ENCODE results near the gene KDELR1.

The KDELR1 gene

DNA sequence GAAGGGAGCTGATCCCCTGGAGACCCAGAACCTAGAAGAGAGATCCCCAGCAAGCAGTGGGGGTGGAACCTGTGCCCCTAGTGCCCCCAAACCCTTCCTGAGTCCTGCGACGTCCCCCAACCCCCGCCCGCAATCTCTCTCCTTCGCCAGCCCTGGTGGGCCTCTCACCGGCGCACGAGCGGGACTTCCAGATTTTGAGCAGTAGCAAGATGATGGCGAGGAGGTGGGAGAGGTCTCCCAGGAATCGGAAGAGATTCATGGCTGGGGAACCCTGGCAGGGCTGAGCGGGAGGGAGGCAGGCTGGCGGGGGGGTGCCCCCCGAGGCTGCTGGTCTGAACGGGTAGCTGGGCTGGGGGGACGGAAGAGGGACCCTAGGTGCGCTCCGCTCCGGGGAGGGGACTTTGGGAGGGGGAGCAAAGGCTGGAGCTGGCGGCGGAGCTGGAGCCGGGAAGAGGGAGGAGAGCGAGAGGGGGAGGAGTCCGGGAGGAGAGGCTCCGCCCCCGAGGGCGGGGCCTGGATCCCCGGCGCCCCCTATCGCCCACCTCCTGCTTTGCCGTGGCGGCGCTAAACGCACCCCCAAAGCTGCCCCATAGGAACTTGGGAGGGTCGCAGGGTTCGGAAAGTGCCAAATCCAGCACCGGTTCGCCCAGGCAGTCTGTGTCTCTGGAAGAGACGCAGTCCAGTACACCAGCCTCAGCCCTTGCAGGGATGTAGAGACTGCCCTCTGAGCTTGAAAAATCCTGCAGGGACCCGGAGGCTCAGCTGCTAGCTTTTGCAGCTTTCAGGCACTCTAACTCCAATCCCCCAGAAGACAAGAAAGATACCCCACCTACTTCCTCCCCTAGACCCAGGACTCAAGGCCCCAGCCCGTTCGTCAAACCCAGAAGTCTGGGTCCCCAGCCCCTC is at the start of gene KDELR1:
KDELR1 (minus strand) TSS at position 452 of the 906 bp plus-strand sequence; CDS start at position 259, 193 bp downstream.
- DNase-seq = peak; percentile 71 to 77

GRCh38 chr19:48436586-48436985 is 45.2 kb upstream of the KDELR1 start:
- no peak for DNase-seq

DNA sequence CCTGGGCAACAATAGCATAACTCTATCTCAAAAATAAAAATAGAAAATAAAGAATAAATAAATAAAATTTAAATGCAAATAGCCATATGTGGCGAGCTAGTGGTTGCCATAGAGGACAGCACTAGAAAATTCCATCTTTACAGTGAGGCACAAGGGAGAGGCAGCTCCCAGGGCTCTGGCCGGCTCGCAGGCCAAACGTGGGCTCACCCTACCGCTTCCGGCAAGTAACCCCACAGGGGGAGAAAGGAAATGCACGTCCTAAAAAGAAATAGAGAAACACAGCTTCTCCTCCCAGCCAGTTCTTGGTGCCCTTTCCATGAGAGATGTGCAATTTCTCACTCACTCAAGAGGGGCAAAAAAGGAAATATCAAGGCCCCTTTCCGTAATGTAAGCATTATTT is 42.0 kb upstream of the KDELR1 start:
- DNase-seq = no peak

DNA sequence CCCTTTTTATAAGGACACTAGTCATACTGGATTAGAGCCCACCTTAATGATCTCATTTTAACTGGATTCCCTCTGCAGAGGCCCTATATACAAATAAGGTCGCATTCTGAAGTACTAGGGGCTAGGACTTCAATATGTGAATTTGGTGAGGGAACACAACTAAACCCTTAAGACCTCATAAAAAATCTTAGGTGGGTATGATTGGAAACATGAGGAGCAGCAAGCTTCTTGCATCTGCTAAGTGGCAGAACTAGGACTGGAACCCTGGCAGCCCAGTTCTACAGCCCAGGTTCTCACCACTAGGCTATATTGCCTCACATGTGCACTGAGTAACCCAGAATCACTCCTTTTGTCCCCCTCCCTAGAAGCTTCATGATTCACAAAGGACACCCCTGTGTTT is 37.3 kb upstream of the KDELR1 start:
- DNase-seq = no peak

DNA sequence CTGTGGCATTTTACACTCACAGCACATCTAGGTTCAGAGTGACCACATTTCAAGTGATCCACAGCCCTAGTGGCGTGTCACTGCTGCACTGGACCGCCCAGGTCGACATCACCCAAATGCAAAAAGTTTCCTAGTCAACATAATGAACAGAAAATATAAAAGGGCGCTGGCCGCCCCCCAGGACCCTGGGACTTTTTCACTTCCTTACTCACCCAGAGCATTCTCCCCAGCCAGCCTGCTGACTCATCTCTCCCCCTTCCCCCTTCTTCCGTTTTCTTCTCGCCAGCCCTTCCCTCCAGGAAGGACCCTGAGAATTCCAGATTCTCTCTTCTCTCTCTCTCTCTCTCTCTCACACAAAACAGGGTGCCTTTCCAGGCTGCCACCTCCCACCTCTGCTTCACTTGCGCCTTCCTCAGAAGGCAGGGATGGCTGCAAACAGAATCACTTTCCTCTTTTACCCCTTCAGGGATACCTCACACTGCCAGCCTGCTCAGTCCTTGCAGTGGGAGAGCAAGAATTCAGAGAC is 33.4 kb upstream of the KDELR1 start:
- no peak for DNase-seq

- no peak for DNase-seq
These were observed 30.2 kb upstream of the KDELR1 start for GRCh38 chr19:48421548-48421947.

- peak in 1 of 2 experiments; percentile 54 for DNase-seq
These were observed 28.0 kb upstream of the KDELR1 start for GRCh38 chr19:48419158-48419920.

DNA sequence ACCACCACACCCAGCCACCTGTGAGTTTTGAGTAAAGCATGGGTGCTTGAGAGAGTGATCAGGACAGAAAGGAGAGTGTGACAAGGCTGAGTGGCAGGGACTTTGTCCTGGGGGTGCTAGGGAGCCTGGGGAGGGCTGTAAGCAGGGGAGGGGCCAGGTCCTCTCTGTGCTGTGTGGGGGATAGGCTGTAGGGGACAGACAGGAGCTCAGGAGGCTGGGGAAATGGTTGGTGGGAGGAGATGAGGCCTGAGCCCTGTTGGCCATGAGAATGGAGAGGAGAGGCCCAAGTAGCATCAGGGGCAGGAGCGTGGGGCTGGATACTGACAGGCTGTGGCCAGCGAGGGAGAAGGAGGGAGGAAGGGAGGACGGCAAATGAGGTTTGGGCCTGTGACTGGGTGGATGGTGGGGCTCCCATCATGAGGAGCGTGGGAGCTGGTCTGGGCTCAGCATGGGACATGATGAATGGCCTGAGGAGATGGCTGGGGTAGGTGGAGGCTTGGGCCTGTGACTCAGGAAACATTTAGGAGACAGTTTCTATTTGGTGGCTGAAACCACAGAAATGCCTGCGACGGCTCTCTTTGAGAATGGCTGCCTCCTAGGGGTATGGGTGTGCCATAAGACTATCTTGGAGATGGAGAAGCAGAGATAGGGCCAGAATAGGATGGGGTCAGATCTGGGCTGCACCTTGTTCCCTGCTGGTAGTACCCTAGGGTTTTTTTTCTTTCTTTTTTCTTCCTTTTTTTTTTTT is 27.1 kb upstream of the KDELR1 start:
- DNase-seq = no peak

DNA sequence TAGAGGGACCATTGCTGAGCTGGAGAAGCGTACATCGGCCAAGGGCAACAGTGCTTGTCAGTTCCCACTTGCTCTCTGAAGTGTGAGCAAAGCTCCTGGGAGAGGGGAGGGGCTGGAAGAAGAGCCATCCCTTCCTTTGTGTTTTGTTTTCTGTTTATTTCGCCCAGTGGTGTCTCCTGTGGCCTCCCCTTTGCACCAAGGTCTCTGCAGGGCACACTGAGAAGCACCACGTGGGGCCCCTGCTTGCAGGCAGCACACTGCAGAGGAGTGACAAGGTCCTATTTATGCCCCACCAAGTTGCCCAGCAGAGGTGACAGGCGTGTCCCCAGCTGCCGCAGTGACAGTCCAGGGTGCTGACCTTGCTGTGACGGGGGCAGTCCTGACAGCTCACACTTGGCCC is 26.1 kb upstream of the KDELR1 start:
- DNase-seq = no peak

- DNase-seq = no peak
These were observed 24.5 kb upstream of the KDELR1 start for GRCh38 chr19:48415806-48416221.

DNA sequence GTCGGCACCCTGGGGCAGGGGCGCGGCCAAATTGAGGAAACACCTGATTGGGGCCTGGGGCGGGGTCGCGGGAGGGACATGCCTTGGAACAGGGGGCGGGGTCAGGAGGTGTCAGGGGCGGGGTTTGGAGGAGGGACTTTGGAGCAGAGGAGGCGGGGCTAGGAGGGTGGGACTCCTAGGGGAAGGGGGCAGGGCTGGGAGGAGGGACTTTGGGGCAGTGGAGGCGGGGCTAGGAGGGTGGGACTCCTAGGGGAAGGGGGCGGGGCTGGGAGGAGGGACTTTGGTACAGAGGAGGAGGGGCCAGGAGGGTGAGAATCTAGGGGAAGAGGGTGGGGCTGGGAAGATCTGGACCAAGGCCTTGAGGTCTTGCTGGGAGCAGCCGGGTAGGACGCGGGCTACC is 24.0 kb upstream of the KDELR1 start:
- DNase-seq = peak in 1 of 2 experiments; percentile 47

DNA sequence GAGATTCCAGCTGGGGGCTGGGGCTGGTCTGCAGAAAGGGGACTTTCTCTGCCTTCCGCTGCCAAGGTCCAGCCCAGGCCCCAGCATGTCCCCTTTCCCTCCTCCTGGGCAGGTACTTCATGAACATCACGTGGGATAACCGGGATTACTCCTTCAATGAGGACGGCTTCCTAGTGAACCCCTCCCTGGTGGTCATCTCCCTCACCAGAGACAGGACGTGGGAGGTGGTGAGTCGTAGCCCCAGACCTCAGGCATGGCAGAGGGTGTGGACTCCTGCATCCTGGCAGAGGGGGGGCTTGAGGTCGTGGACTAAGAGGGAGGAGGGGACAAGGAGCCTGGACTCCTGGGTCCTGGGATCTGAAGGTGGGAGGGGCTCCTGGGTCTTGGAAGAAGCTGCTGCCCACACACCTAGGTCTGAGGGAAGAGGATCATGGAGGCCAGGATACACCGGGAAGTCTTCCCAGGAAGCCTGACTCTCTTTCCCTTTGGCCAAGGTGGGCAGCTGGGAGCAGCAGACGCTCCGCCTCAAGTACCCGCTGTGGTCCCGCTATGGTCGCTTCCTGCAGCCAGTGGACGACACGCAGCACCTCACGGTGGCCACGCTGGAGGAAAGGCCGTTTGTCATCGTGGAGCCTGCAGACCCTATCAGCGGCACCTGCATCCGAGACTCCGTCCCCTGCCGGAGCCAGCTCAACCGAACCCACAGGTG is 22.7 kb upstream of the KDELR1 start:
- DNase-seq = no peak

DNA sequence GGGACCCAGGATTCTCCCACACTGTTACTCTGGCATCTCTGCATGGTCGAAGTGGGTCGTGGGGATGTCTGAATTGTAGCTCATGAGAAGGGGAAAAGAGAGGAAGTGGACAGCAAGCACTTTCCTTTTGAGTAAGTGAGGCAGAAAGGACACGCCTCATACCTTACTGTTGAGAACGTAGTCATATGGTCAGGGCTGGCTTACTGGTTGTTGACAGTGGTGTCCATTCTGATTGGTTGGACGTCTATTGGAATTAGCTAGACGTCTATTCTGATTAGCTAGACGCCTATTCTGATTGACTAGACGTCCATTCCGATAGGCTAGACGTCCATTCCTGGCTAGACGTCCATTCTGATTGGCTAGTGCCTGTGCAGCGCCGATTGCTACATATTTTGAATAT is 14.5 kb upstream of the KDELR1 start:
- no peak for DNase-seq

- no peak for DNase-seq
These were observed 13.8 kb upstream of the KDELR1 start for GRCh38 chr19:48405010-48405659.

DNA sequence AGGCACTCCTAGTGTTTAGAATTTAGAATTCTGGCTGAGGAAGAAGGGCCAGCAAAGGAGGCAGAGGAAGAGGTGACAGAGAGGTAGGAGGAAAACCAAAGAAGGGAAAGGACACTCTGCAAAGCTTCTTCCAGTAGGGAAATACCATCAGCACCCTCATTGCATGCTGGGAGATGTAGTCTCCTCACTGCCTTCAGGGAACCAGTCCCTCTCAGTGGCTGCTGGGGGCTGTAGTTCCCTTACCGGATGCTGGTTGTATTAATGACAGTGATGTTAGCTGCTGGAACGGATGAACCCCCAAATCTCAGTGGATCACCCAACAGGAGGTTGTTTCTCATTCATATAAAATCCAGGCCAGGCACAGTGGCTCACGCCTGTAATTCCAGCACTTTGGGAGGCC is 12.3 kb upstream of the KDELR1 start:
- peak; percentile 24 to 61 for DNase-seq

- DNase-seq = no peak
These were observed 9.9 kb upstream of the KDELR1 start for GRCh38 chr19:48401287-48401686.

- no peak for DNase-seq
These were observed 8.8 kb upstream of the KDELR1 start for GRCh38 chr19:48400018-48400742.

DNA sequence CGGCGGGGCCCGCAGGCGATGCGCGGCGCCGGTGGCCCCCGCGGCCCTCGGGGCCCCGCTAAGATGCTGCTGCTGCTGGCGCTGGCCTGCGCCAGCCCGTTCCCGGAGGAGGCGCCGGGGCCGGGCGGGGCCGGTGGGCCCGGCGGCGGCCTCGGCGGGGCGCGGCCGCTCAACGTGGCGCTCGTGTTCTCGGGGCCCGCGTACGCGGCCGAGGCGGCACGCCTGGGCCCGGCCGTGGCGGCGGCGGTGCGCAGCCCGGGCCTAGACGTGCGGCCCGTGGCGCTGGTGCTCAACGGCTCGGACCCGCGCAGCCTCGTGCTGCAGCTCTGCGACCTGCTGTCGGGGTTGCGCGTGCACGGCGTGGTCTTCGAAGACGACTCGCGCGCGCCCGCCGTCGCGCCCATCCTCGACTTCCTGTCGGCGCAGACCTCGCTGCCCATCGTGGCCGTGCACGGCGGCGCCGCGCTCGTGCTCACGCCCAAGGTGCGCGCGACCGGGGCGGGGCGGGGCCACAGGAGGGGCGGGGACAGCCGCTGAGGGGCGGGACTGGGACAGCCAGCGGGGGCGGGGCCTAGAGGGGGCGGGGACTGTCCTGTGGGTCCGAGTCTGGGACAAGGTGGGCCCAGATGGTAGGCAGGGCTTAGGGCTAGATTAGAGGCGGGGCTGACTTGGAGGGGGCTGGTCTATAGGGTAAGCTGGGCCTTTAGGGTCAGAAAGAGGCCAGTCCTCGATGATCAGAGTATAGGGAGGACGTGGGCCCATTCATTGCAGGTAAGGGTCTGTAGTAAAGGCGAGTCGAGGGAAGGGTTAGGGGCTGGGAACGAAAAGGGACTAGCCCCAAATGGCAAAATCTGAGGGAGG is 7.3 kb upstream of the KDELR1 start:
- peak in 1 of 2 experiments; percentile 78 for DNase-seq

- no peak for DNase-seq
These were observed 6.7 kb upstream of the KDELR1 start for GRCh38 chr19:48398102-48398374.

Data from NCI-H446 (cell line).